HG03066 (cell line): ENCODE measurements around the gene PPFIBP2.
"Not testable (repeated sequence)": the region's sequence is repeated elsewhere in the genome, so short reads cannot be mapped to it uniquely, and the experiment has no call there.

Experiments
- ATAC-seq: cut with Tn5 transposase; IDR thresholded peaks from one replicate; pipeline ENCODE4 v1.9.1; 2021; ENCODE audit warnings: low read depth; ENCODE audit not compliant: unreplicated experiment

The PPFIBP2 gene

GRCh38 chr11:7498193-7498592 lies 15.6 kb upstream of the PPFIBP2 start:
- ATAC-seq, result no peak

- no peak for ATAC-seq
These were observed 14.7 kb upstream of the PPFIBP2 start for GRCh38 chr11:7499081-7499480.

GRCh38 chr11:7500251-7500650 lies 13.5 kb upstream of the PPFIBP2 start:
- ATAC-seq, result no peak

- ATAC-seq, result no peak
These were observed 12.5 kb upstream of the PPFIBP2 start for GRCh38 chr11:7501251-7501650.

- ATAC-seq, result peak; percentile 59
These were observed 11.9 kb upstream of the PPFIBP2 start for GRCh38 chr11:7501894-7502293.

- ATAC-seq, result no peak
These were observed 7.6 kb upstream of the PPFIBP2 start for GRCh38 chr11:7506243-7506642.

GRCh38 chr11:7508087-7508486 lies 5.7 kb upstream of the PPFIBP2 start:
- no peak for ATAC-seq

GRCh38 chr11:7509966-7510365 lies 3.8 kb upstream of the PPFIBP2 start:
- no peak for ATAC-seq

GRCh38 chr11:7511401-7511800 lies 2.4 kb upstream of the PPFIBP2 start:
- ATAC-seq, result no peak

GRCh38 chr11:7512525-7513233 lies 1.1 kb upstream of the PPFIBP2 start:
- peak; percentile 73 for ATAC-seq

- ATAC-seq, result peak; percentile 5
These were observed 346 bp downstream of the PPFIBP2 start for GRCh38 chr11:7514099-7514591.

- no peak for ATAC-seq
These were observed 1.7 kb downstream of the PPFIBP2 start for GRCh38 chr11:7515447-7515886.

GRCh38 chr11:7516475-7516874 lies 2.7 kb downstream of the PPFIBP2 start:
- ATAC-seq, result no peak

GRCh38 chr11:7517743-7518142 lies 3.9 kb downstream of the PPFIBP2 start:
- not testable (repeated sequence) for ATAC-seq

GRCh38 chr11:7518811-7519562 lies 5.2 kb downstream of the PPFIBP2 start:
- no peak for ATAC-seq

- ATAC-seq, result peak; percentile 50
These were observed 6.5 kb downstream of the PPFIBP2 start for GRCh38 chr11:7520011-7520942.

- ATAC-seq, result peak; percentile 82
These were observed 7.2 kb downstream of the PPFIBP2 start for GRCh38 chr11:7520981-7521487.

- ATAC-seq, result no peak
These were observed 8.3 kb downstream of the PPFIBP2 start for GRCh38 chr11:7522121-7522520.

GRCh38 chr11:7522546-7522945 lies 8.7 kb downstream of the PPFIBP2 start:
- no peak for ATAC-seq

GRCh38 chr11:7523416-7524210 lies 9.8 kb downstream of the PPFIBP2 start:
- ATAC-seq, result no peak
